ENCODE data around the gene RNF40.

- TF ChIP-seq CTCF (IDR thresholded peaks at IDR 0.05; ENCODE audit: control extremely low read depth in 1 of 3, insufficient read depth in 1 of 3, low read depth in 1 of 3, low read length in 3 of 3) = no peak
- TF ChIP-seq TBP (IDR thresholded peaks at IDR 0.05; ENCODE audit: low read depth, low read length) = no peak
Measured at GRCh38 chr16:30744183-30744582, 17.9 kb upstream of the RNF40 start.

All from H1 (cell line).